Mesodermal cell (in vitro differentiated cells): ENCODE results near the gene SNPH.

Experiments used
- H3K27ac ChIP-seq: 2 replicates; pipeline ENCODE4 v1.7.0; 2013; ENCODE audit warnings: mild to moderate bottlenecking, low read depth, low read length, moderate library complexity; ENCODE audit not compliant: severe bottlenecking
- H3K36me3 ChIP-seq: 2 replicates; pipeline ENCODE4 v1.7.1; 2013; ENCODE audit warnings: mild to moderate bottlenecking, low read length, moderate library complexity; ENCODE audit not compliant: control insufficient read depth, insufficient read depth
- H3K4me1 ChIP-seq: one replicate; pipeline ENCODE4 v1.7.1; 2013; ENCODE audit warnings: mild to moderate bottlenecking, low read length; ENCODE audit not compliant: insufficient read depth, control insufficient read depth, poor library complexity, severe bottlenecking
- H3K4me3 ChIP-seq: 2 replicates; pipeline ENCODE4 v1.7.0; 2013; ENCODE audit warnings: low read length, control low read depth, mild to moderate bottlenecking; ENCODE audit not compliant: insufficient read depth, poor library complexity, severe bottlenecking; ENCODE audit errors: extremely low read depth
- H3K9me3 ChIP-seq: 2 replicates; pipeline ENCODE4 v1.7.1; 2013; ENCODE audit warnings: mild to moderate bottlenecking, low read length, moderate library complexity; ENCODE audit not compliant: control insufficient read depth
- WGBS, 2 experiments: methylation state at CpG; one replicate each; pipeline ENCODE4 v1.1.5; 2013; ENCODE audit warnings: missing lambda C conversion rate in 2 of 2; ENCODE audit not compliant: insufficient coverage in 2 of 2; 5-methylcytosine and 5-hydroxymethylcytosine counted together

The SNPH gene

DNA sequence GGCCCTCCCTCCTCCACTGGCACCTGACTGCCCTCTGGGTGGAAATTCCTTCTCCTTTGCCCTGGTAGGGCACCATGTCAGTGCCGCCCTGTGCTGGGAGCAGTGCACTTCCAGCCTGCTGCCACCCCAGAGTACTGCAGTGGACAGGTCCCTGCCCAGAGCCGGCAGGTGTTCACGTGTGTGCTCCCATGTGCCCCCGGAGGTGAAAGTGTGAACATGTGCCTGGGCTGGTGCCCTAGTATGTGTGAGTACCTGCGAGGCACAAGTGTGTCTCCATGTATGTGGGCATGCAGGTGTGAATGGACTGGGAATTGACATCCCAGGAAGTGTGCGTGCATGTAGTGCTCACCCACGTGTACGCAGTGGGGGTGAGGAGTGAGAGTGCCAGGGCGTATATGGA, 33.4 kb downstream of the SNPH start:
- Histone ChIP-seq H3K36me3 (peaks cover 29% of the 10 kb centered on the region), H3K27ac (no peak overlapping the region), H3K4me1 (peaks cover 6% of the 10 kb centered on the region), H3K4me3 (no peak overlapping the region), H3K9me3 (no peaks in the 10 kb centered on the region)
- 87 to 90% methylated on average over 8 to 9 of the region's 9 CpGs for WGBS, 2 experiments

DNA sequence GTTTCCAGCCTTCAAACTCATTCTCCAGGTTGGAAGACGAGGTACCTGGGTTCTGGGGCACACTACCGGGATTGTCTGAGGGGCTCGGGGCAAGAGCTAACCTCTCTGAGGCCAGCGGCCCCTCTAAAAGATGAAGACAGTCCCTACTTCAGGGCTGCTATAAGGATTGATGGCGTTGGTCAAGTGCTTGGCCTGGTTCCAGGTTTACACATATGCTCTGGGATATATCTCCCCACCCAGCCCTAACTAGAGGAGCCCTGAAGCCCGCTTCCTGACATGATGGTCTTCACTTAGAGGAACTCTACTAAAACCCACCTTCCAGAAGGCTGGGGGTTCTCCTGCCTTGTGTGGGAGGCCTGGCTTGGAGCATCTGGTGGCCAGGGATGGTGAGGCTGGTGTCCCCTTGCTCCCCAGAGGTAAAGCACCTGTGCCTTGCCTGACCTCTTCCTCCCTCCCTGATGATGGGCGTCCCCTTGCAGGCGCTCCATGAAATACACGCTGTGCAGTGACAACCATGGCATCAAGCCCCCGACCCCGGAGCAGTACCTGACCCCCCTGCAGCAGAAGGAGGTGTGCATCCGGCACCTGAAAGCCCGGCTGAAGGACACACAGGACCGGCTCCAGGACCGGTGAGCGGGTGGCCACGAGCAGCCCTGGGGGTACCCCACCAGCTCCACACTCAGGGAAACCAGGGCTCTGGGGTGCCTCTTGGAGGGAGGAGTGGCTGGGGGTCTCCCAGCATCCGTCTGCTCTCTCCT, 34.2 kb downstream of the SNPH start:
- WGBS, 2 experiments, result 92 to 95% methylated on average over 11 to 13 of the region's 18 CpGs
- Histone ChIP-seq H3K27ac (no peak overlapping the region), H3K4me3 (no peak overlapping the region), H3K9me3 (no peaks in the 10 kb centered on the region), H3K4me1 (peaks cover 6% of the 10 kb centered on the region), H3K36me3 (peaks cover 33% of the 10 kb centered on the region)

DNA sequence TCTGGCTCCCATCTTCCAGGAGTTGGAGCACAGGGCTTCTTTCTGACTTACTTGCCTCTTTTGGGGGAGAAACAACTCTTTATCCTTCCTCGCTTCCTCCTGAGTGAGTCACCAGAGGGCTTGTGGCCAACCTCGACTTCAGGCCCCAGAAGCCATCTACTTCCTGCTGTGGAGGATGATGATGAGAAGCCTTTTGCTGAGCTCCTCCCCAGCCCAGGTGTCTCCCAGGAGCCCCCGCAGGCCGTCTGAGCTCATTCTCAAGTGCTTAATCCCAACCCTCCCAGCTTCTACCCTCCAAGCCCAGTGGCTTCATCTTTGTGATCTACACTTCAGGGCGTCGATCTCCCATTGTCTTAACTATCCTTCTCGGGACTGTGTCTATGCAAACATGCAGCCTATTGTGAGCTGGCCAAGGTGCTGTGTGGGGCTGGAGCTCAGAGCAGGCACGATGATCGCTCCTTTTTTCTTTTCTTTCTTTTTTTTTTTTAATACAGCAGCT, 35.0 kb downstream of the SNPH start:
- peaks cover 6% of the 10 kb centered on the region for H3K4me1 ChIP-seq
- 27 to 30% methylated on average over 6 to 7 of the region's 9 CpGs for WGBS, 2 experiments
- no peaks in the 10 kb centered on the region for H3K9me3 ChIP-seq
- H3K27ac ChIP-seq, result no peak overlapping the region
- no peak overlapping the region for H3K4me3 ChIP-seq
- H3K36me3 ChIP-seq, result peaks cover 33% of the 10 kb centered on the region

DNA sequence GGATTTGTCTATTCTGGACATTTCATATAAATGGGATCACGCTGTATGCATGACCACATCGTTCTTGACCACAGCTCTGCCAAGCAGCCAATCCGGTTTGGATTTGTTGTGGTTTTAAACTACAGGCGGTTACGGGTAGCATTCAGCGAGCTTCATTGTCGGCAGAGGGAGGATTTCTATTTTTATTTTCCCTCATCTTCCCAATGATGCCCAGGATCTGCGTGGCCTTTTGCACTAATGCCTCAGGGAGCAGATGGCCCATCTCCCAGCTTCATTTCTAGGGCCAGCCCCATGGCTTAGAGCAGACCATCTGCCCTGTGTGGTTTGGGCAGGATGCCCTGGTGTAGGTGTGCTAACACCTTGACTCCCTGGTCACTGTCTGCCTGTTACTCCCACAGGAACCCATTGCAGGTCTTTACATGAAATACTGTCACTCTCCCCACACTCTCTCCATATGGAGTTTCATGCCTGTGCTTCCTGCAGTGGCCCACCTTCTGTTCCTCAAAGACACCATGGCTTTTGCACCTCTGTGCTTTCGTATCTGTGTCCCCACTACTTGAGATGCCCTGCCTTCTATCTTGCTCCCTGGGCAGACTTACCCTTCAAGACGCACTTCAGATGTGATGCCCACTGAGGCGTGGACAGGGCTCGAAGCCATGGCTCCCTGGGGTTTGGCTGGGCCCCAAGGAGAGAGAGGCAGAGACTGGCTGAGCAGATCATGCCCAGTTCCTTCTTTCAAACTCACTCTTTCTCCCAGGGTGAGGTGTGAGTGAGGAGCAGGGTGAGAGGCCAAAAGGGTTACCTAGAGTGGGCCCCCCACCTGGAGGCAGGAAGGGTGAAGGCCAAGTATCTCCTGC, 36.8 kb downstream of the SNPH start:
- Histone ChIP-seq H3K4me1 (peaks cover 6% of the 10 kb centered on the region), H3K27ac (no peak overlapping the region), H3K9me3 (no peaks in the 10 kb centered on the region), H3K36me3 (peaks cover 32% of the 10 kb centered on the region), H3K4me3 (no peak overlapping the region)
- WGBS, 2 experiments, result 98 to 99% methylated on average over 9 to 12 of the region's 12 CpGs

DNA sequence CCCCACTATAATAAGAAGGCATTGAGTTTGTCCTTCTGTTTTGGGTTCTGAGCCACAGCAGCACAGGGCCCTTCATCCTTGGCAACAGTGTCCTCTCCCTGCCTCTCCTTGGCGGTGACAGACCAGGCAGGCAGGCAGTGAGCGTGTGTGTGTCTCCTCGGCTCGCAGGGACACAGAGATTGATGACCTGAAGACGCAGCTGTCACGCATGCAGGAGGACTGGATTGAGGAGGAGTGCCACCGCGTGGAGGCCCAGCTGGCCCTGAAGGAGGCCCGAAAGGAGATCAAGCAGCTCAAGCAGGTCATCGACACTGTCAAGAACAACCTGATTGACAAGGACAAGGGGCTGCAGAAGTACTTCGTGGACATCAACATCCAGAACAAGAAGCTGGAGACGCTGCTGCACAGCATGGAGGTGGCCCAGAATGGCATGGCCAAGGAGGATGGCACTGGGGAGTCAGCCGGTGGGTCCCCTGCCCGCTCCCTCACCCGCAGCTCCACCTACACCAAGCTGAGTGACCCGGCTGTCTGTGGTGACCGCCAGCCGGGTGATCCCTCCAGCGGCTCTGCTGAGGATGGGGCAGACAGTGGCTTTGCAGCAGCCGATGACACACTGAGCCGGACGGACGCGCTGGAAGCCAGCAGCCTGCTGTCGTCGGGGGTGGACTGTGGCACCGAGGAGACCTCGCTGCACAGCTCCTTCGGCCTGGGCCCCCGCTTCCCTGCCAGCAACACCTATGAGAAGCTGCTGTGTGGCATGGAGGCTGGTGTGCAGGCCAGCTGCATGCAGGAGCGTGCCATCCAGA, 38.8 kb downstream of the SNPH start:
- peaks cover 6% of the 10 kb centered on the region for H3K4me1 ChIP-seq
- peaks cover 25% of the 10 kb centered on the region for H3K36me3 ChIP-seq
- no peak overlapping the region for H3K27ac ChIP-seq
- H3K9me3 ChIP-seq, result no peaks in the 10 kb centered on the region
- no peak overlapping the region for H3K4me3 ChIP-seq
- WGBS, 2 experiments, result 91 to 94% methylated on average over 27 to 30 of the region's 31 CpGs

DNA sequence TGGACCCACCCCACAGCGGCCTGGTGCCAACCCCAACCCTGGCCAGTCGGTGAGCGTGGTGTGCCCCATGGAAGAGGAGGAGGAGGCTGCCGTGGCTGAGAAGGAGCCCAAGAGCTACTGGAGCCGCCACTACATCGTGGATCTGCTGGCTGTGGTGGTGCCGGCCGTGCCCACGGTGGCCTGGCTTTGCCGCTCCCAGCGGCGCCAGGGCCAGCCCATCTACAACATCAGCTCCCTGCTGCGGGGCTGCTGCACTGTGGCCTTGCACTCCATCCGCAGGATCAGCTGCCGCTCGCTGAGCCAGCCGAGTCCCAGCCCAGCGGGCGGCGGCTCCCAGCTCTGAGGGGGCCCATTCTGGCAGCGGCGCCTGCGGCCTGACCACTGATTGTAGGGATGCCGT, 39.6 kb downstream of the SNPH start:
- H3K4me3 ChIP-seq, result no peak overlapping the region
- H3K9me3 ChIP-seq, result no peaks in the 10 kb centered on the region
- H3K27ac ChIP-seq, result no peak overlapping the region
- peaks cover 25% of the 10 kb centered on the region for H3K36me3 ChIP-seq
- H3K4me1 ChIP-seq, result peaks cover 5% of the 10 kb centered on the region
- WGBS, 2 experiments, result 93 to 99% methylated on average over 8 to 18 of the region's 24 CpGs

DNA sequence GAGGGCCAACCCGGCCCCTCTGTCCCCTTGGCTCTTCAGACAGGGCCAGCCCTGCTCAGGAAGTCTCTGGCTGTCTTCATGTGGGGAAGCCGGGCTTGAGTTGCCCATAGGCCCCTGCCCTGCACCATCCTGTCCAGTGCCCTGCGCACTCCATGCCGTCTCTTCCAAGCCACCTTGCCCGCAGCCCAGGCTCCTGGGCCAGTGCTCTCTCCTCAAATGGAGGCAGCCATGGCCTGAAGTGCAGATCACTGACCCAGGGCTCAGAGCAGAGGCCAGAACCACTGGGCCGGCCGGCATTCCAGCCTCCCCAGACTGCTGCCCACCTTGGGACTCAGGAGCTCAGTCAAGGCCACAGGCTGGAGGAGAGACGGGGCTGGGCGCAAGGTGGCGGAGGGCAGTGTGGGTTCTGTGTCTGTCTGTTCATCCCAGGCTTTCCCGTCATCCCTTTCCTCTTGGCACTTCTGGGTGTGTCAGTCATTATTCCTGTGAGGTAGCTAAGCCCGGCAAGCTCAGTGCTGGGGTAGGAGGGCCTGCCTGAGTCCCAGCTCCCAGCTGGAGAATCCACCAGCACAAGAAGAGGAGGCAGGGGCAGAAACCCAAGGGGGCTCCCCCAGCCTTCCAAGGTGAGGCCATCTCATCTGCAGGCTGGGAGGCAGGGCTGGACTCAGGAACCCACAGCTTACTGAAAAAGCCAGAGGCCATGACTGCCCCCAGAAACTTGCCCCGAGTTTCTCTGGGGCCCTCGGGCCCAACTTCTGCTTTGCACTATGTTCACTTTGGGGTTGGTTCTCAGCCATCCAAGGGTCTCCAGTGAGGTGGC, 40.4 kb downstream of the SNPH start:
- H3K4me3 ChIP-seq, result no peak overlapping the region
- no peaks in the 10 kb centered on the region for H3K9me3 ChIP-seq
- H3K27ac ChIP-seq, result no peak overlapping the region
- peaks cover 25% of the 10 kb centered on the region for H3K36me3 ChIP-seq
- 89 to 95% methylated on average over 11 to 12 of the region's 14 CpGs for WGBS, 2 experiments
- no peaks in the 10 kb centered on the region for H3K4me1 ChIP-seq

DNA sequence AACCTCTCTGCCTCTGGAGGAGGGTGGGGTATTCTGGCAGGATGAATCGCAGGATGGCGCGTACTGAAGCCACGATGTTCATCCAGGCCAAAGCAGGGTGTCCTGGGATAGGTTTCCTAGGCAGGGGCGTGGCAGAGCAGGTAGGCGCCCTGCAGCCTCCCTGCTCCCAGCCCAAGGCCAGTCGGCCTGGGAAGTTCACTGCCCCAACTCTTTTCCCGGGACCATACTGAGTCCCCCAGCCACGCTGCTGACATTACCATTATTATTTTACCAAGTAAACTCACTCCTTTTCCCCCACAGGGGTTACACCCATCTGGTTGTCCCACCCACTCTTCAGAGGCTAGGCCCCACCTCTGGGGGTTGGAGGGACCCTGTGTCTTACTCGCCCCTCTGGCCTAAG, 41.1 kb downstream of the SNPH start:
- Histone ChIP-seq H3K4me1 (no peaks in the 10 kb centered on the region), H3K9me3 (no peaks in the 10 kb centered on the region), H3K27ac (no peak overlapping the region), H3K36me3 (peaks cover 25% of the 10 kb centered on the region), H3K4me3 (no peak overlapping the region)
- 96% methylated on average over 8 to 10 of the region's 10 CpGs for WGBS, 2 experiments

DNA sequence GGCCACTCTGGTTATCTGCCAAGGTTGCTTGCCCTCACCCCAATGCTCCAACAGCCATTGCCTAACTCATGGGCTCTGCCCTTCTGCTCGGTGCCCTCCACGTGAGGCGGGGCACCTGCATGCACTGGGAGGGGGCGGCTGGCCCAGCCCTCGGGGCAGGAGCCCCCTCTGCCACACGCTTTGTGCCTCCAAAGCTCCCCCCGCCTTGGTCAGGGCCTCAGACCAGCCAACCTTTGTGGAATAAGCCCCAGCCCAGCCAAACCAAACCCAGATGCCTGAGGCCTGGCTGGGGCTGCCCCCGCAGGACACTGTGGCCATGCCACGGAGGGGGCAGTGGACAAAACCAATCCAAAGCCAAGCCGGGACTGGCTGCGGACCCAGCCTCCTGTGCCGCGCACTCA, 41.5 kb downstream of the SNPH start:
- Histone ChIP-seq H3K36me3 (peaks cover 25% of the 10 kb centered on the region), H3K27ac (no peak overlapping the region), H3K4me1 (no peaks in the 10 kb centered on the region), H3K9me3 (no peaks in the 10 kb centered on the region), H3K4me3 (no peak overlapping the region)
- WGBS, 2 experiments, result 94 to 98% methylated on average over 4 to 9 of the region's 13 CpGs
